ENCODE results near the gene TBCD. TPM values are rescaled to one million over a fixed set of nuclear protein-coding genes. Genes with fewer than 3 reads are reported as not detected.
"Not testable (repeated sequence)": the region's sequence is repeated elsewhere in the genome, so short reads cannot be mapped to it uniquely, and the experiment has no call there.

TBCD gene
- total RNA-seq, 1 donor from 2014 or later, result 104 TPM

- Mint-ChIP-seq H3K4me1 (ENCODE audit: unreplicated experiment) (peaks cover 7% of the 10 kb centered on the region), H3K4me3 (no peak overlapping the region), H3K9me3 (no peaks in the 10 kb centered on the region), H3K36me3 (peaks cover 7% of the 10 kb centered on the region), H3K27me3 (no peaks in the 10 kb centered on the region), H3K27ac (peak overlapping the region; percentile 26)
- DNase-seq (ENCODE audit: extremely low spot score, unreplicated experiment), result no peak
- TF ChIP-seq CTCF (conservative IDR thresholded peaks at IDR 0.05), result no peak
Observed at GRCh38 chr17:82780195-82780594, 28.3 kb downstream of the TBCD start.

GRCh38 chr17:82780971-82781893 lies 29.4 kb downstream of the TBCD start:
- no peak overlapping the region for H3K27ac Mint-ChIP-seq
- no peaks in the 10 kb centered on the region for H3K9me3 Mint-ChIP-seq
- H3K36me3 Mint-ChIP-seq, result peaks cover 7% of the 10 kb centered on the region
- no peak overlapping the region for H3K4me3 Mint-ChIP-seq
- no peaks in the 10 kb centered on the region for H3K27me3 Mint-ChIP-seq
- peaks cover 7% of the 10 kb centered on the region for H3K4me1 Mint-ChIP-seq (ENCODE audit: unreplicated experiment)
- DNase-seq (ENCODE audit: extremely low spot score, unreplicated experiment), result no peak
- TF ChIP-seq CTCF (conservative IDR thresholded peaks at IDR 0.05), result no peak

- peak overlapping the region; percentile 5 for H3K4me3 Mint-ChIP-seq
- H3K9me3 Mint-ChIP-seq, result no peaks in the 10 kb centered on the region
- peaks cover 7% of the 10 kb centered on the region for H3K36me3 Mint-ChIP-seq
- peaks cover 7% of the 10 kb centered on the region for H3K4me1 Mint-ChIP-seq (ENCODE audit: unreplicated experiment)
- DNase-seq (ENCODE audit: extremely low spot score, unreplicated experiment), result peak; percentile 91
- H3K27ac Mint-ChIP-seq, result no peak overlapping the region
- H3K27me3 Mint-ChIP-seq, result no peaks in the 10 kb centered on the region
- peak; percentile 97 for TF ChIP-seq CTCF (conservative IDR thresholded peaks at IDR 0.05)
Observed at GRCh38 chr17:82781894-82782274, 30.0 kb downstream of the TBCD start.

- no peak for TF ChIP-seq CTCF (conservative IDR thresholded peaks at IDR 0.05)
- Mint-ChIP-seq H3K9me3 (no peaks in the 10 kb centered on the region), H3K27ac (no peak overlapping the region), H3K4me1 (ENCODE audit: unreplicated experiment) (peaks cover 7% of the 10 kb centered on the region), H3K36me3 (no peaks in the 10 kb centered on the region), H3K27me3 (no peaks in the 10 kb centered on the region), H3K4me3 (no peak overlapping the region)
- DNase-seq (ENCODE audit: extremely low spot score, unreplicated experiment), result no peak
Observed at GRCh38 chr17:82782657-82783207, 30.9 kb downstream of the TBCD start.

- Mint-ChIP-seq H3K36me3 (no peaks in the 10 kb centered on the region), H3K27ac (no peak overlapping the region), H3K4me3 (no peak overlapping the region), H3K4me1 (ENCODE audit: unreplicated experiment) (peaks cover 8% of the 10 kb centered on the region), H3K9me3 (no peaks in the 10 kb centered on the region), H3K27me3 (no peaks in the 10 kb centered on the region)
- no peak for TF ChIP-seq CTCF (conservative IDR thresholded peaks at IDR 0.05)
- DNase-seq (ENCODE audit: extremely low spot score, unreplicated experiment), result no peak
Observed at GRCh38 chr17:82783498-82783897, 31.6 kb downstream of the TBCD start.

- not testable (repeated sequence) for H3K27ac Mint-ChIP-seq; H3K9me3 Mint-ChIP-seq; DNase-seq (ENCODE audit: extremely low spot score, unreplicated experiment); H3K27me3 Mint-ChIP-seq; H3K36me3 Mint-ChIP-seq; H3K4me3 Mint-ChIP-seq
- peaks cover 19% of the 10 kb centered on the region for H3K4me1 Mint-ChIP-seq (ENCODE audit: unreplicated experiment)
Observed at GRCh38 chr17:82785581-82785980, 33.7 kb downstream of the TBCD start.

Data from type B pancreatic cell (in vitro differentiated cells).